DOHH2 (cell line): ENCODE results near the gene GRIA1.

Experiments
- H3F3A ChIP-seq: fragments of 200-600 bp; sonication (generic), shearing (Covaris generic); 2 replicates; pipeline ENCODE4 v1.6.0; 2016; ENCODE audit warnings: antibody characterized with exemption, mild to moderate bottlenecking; ENCODE audit not compliant: control insufficient read depth, insufficient read depth
- H3K27ac ChIP-seq: fragments of 200-600 bp; sonication (generic); 2 replicates; pipeline ENCODE4 v1.5.1; 2014; ENCODE audit warnings: low read depth, mild to moderate bottlenecking, low read length, moderate library complexity
- H3K27me3 ChIP-seq: fragments of 200-600 bp; sonication (generic); 2 replicates; pipeline ENCODE4 v1.6.1; 2014; ENCODE audit warnings: mild to moderate bottlenecking, low read length, mixed read lengths; ENCODE audit not compliant: control insufficient read depth
- H3K36me3 ChIP-seq: fragments of 200-600 bp; sonication (generic); 2 replicates; pipeline ENCODE4 v1.6.1; 2014; ENCODE audit warnings: mild to moderate bottlenecking, low read length, moderate library complexity, mixed read lengths; ENCODE audit not compliant: control insufficient read depth
- H3K4me1 ChIP-seq: fragments of 200-600 bp; sonication (generic); 2 replicates; pipeline ENCODE4 v1.6.1; 2014; ENCODE audit warnings: mild to moderate bottlenecking, low read length, mixed read lengths; ENCODE audit not compliant: control insufficient read depth
- H3K4me2 ChIP-seq: fragments of 200-600 bp; sonication (generic); 2 replicates; pipeline ENCODE4 v1.6.0; 2014; ENCODE audit warnings: mild to moderate bottlenecking, low read length, moderate library complexity
- H3K4me3 ChIP-seq: fragments of 200-600 bp; sonication (generic); 2 replicates; pipeline ENCODE4 v1.5.1; 2014; ENCODE audit warnings: mild to moderate bottlenecking, low read length, mixed read lengths
- H3K79me2 ChIP-seq: fragments of 200-600 bp; sonication (generic); 2 replicates; pipeline ENCODE4 v1.6.1; 2014; ENCODE audit warnings: mild to moderate bottlenecking, low read length, mixed read lengths; ENCODE audit not compliant: control insufficient read depth
- H3K9me2 ChIP-seq: fragments of 200-600 bp; sonication (generic); replicated peaks from 2 replicates; pipeline ENCODE4 v1.6.1; 2014; ENCODE audit warnings: mild to moderate bottlenecking, low read length, mixed read lengths; ENCODE audit not compliant: control insufficient read depth
- H3K9me3 ChIP-seq: fragments of 200-600 bp; sonication (generic); 2 replicates; pipeline ENCODE4 v1.6.1; 2014; ENCODE audit warnings: antibody characterized with exemption, low read length, mixed read lengths; ENCODE audit not compliant: control insufficient read depth, insufficient read depth
- H4K20me1 ChIP-seq: fragments of 200-600 bp; sonication (generic); 2 replicates; pipeline ENCODE4 v1.6.0; 2014; ENCODE audit warnings: low read depth, mild to moderate bottlenecking, antibody characterized with exemption, low read length, moderate library complexity; ENCODE audit not compliant: control insufficient read depth, insufficient read depth
- CTCF ChIP-seq: fragments of 200-600 bp; sonication (generic); IDR thresholded peaks from one replicate; pipeline ENCODE4 v1.5.1; 2014; ENCODE audit warnings: antibody characterized with exemption, mild to moderate bottlenecking, low read depth, low read length; ENCODE audit not compliant: poor library complexity, severe bottlenecking
- EZH2phosphoT487 ChIP-seq: fragments of 200-600 bp; sonication (generic); IDR thresholded peaks from 2 replicates; pipeline ENCODE4 v1.6.1; 2017; ENCODE audit warnings: borderline replicate concordance, mild to moderate bottlenecking, antibody characterized with exemption, low read length, moderate library complexity, mixed read lengths

GRIA1 gene

GRCh38 chr5:153696256-153696655 lies 205.8 kb downstream of the GRIA1 start:
- Histone ChIP-seq H3K27ac (no peak overlapping the region), H3K4me1 (no peaks in the 10 kb centered on the region), H3K79me2 (no peaks in the 10 kb centered on the region), H3K27me3 (no peaks in the 10 kb centered on the region), H3K36me3 (no peaks in the 10 kb centered on the region), H3K4me2 (no peak overlapping the region), H4K20me1 (no peaks in the 10 kb centered on the region), H3F3A (no peaks in the 10 kb centered on the region), H3K4me3 (no peak overlapping the region), H3K9me2 (no peaks in the 10 kb centered on the region), H3K9me3 (no peaks in the 10 kb centered on the region)
- TF ChIP-seq EZH2phosphoT487 (no peak), CTCF (no peak)

- Histone ChIP-seq H3K4me3 (no peak overlapping the region), H3K9me3 (no peaks in the 10 kb centered on the region), H3K27me3 (no peaks in the 10 kb centered on the region), H3K9me2 (no peaks in the 10 kb centered on the region), H3K79me2 (no peaks in the 10 kb centered on the region), H3K4me2 (no peak overlapping the region), H3K4me1 (no peaks in the 10 kb centered on the region), H3F3A (no peaks in the 10 kb centered on the region), H3K27ac (no peak overlapping the region), H3K36me3 (no peaks in the 10 kb centered on the region), H4K20me1 (no peaks in the 10 kb centered on the region)
- TF ChIP-seq EZH2phosphoT487 (no peak), CTCF (no peak)
Measured at GRCh38 chr5:153699035-153699434, 208.6 kb downstream of the GRIA1 start.

GRCh38 chr5:153700940-153701339 lies 210.5 kb downstream of the GRIA1 start:
- Histone ChIP-seq H4K20me1 (no peaks in the 10 kb centered on the region), H3K9me2 (no peaks in the 10 kb centered on the region), H3K4me3 (no peak overlapping the region), H3K27me3 (no peaks in the 10 kb centered on the region), H3K27ac (no peak overlapping the region), H3K4me1 (no peaks in the 10 kb centered on the region), H3K79me2 (no peaks in the 10 kb centered on the region), H3F3A (no peaks in the 10 kb centered on the region), H3K4me2 (no peak overlapping the region), H3K36me3 (no peaks in the 10 kb centered on the region), H3K9me3 (no peaks in the 10 kb centered on the region)
- TF ChIP-seq EZH2phosphoT487 (no peak), CTCF (no peak)

GRCh38 chr5:153702265-153702664 lies 211.8 kb downstream of the GRIA1 start:
- no peaks in the 10 kb centered on the region for H4K20me1 ChIP-seq

More at GRCh38 chr5:153702265-153702664, 211.8 kb downstream of the GRIA1 start:
- Histone ChIP-seq H3F3A (no peaks in the 10 kb centered on the region), H3K27me3 (no peaks in the 10 kb centered on the region), H3K27ac (no peak overlapping the region), H3K4me3 (no peak overlapping the region), H3K36me3 (no peaks in the 10 kb centered on the region), H3K9me3 (no peaks in the 10 kb centered on the region), H3K79me2 (no peaks in the 10 kb centered on the region), H3K4me2 (no peak overlapping the region), H3K4me1 (no peaks in the 10 kb centered on the region), H3K9me2 (no peaks in the 10 kb centered on the region)
- no peak for TF ChIP-seq EZH2phosphoT487
- TF ChIP-seq CTCF: no peak
